Measurements from ENCODE around the gene SPTLC2.

- no peak for TF ChIP-seq POLR2A (IDR thresholded peaks at IDR 0.05)
- no peak for TF ChIP-seq CTCF (IDR thresholded peaks at IDR 0.05)
Measured at GRCh38 chr14:77549451-77549850, 67.0 kb downstream of the SPTLC2 start.

All from gastroesophageal sphincter (tissue), 3 donors.